Neutrophil (primary cell): Measurements from ENCODE around the gene CROCC.

Experiments used
- H3K27ac ChIP-seq: fragments of 200-600 bp; sonication (generic); 2 replicates; pipeline ENCODE4 v1.5.1; 2016; ENCODE audit warnings: mild to moderate bottlenecking, moderate library complexity
- H3K27me3 ChIP-seq: fragments of 200-600 bp; sonication (generic); 2 replicates; pipeline ENCODE4 v1.6.0; 2016; ENCODE audit warnings: mild to moderate bottlenecking
- H3K36me3 ChIP-seq: fragments of 200-600 bp; sonication (generic); 2 replicates; pipeline ENCODE4 v1.5.1; 2017
- H3K4me1 ChIP-seq, 2 experiments: fragments of 200-600 bp in 1 of 2; sonication (generic) in 1 of 2; 1 replicate in 1 of 2; 2 replicates in 1 of 2; pipeline versions ENCODE4 v1.5.1 to v1.6.1; 2013 to 2016; ENCODE audit warnings: low read depth in 1 of 2, low read length in 1 of 2, mild to moderate bottlenecking in 1 of 2, moderate library complexity in 1 of 2; ENCODE audit not compliant: control insufficient read depth in 1 of 2, insufficient read depth in 1 of 2
- H3K4me3 ChIP-seq, 2 experiments: fragments of 200-600 bp in 1 of 2; sonication (generic) in 1 of 2; 1 replicate in 1 of 2; 2 replicates in 1 of 2; pipeline ENCODE4 v1.5.1; 2013 to 2016; ENCODE audit warnings: low read depth in 1 of 2, low read length in 1 of 2, mild to moderate bottlenecking in 1 of 2, moderate library complexity in 1 of 2
- H3K9me3 ChIP-seq: fragments of 200-600 bp; sonication (generic); 2 replicates; pipeline ENCODE4 v1.5.1; 2016
- CTCF ChIP-seq: fragments of 200-600 bp; sonication (generic); IDR thresholded peaks from 2 replicates; pipeline ENCODE4 v1.5.1; 2016; ENCODE audit warnings: antibody characterized with exemption

The CROCC gene

GRCh38 chr1:16970132-16970910, 48.6 kb downstream of the CROCC start:
- no peak overlapping the region for H3K27ac ChIP-seq
- no peak overlapping the region for H3K4me3 ChIP-seq
- no peaks in the 10 kb centered on the region for H3K36me3 ChIP-seq
- H3K9me3 ChIP-seq = no peaks in the 10 kb centered on the region
- no peaks in the 10 kb centered on the region for H3K27me3 ChIP-seq
- no peaks in the 10 kb centered on the region for H3K4me1 ChIP-seq
- TF ChIP-seq CTCF = no peak

- H3K4me1 ChIP-seq = no peaks in the 10 kb centered on the region
- no peaks in the 10 kb centered on the region for H3K9me3 ChIP-seq
- no peaks in the 10 kb centered on the region for H3K36me3 ChIP-seq
- no peak overlapping the region for H3K4me3 ChIP-seq
- TF ChIP-seq CTCF = no peak
- H3K27me3 ChIP-seq = no peaks in the 10 kb centered on the region
- no peak overlapping the region for H3K27ac ChIP-seq
Observed at GRCh38 chr1:16971341-16972188, 49.8 kb downstream of the CROCC start.

DNA sequence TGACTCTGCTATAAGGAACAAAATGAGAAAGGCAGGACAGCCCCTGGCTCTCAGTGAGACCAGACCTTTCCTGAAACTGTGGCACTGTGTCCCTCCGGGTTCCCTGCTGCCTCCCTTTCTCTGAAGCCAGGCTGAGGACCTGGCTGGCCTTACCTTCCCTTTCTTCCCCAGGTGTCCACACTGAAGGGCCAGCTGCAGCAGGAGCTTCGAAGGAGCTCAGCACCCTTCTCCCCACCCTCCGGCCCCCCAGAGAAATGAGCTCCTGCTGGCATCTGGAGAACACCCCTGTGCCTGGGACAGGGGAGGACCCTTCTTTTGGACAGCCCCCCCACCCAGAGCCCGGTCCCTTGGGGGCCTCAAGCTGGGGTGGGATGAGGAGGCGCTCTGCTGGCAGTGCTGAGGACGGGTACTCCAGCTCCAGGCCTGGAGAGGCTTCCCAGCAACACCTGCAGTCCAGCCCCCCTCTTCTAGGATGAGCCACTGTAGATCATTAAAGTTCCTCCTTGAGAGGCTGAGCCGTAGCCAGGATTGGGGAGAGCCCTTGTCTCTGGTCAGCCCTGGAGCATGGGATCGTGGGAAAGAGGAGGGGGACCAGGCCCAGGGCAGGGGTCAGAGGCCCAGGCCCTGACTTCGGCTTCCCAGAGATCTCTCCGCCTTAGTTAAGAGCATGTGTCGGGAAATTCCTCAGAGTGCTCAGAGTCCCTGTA, 50.6 kb downstream of the CROCC start:
- H3K27me3 ChIP-seq = no peaks in the 10 kb centered on the region
- no peaks in the 10 kb centered on the region for H3K9me3 ChIP-seq
- H3K27ac ChIP-seq = no peak overlapping the region
- H3K4me3 ChIP-seq = no peak overlapping the region
- no peaks in the 10 kb centered on the region for H3K4me1 ChIP-seq
- H3K36me3 ChIP-seq = no peaks in the 10 kb centered on the region
- no peak for TF ChIP-seq CTCF

GRCh38 chr1:16973215-16973614, 51.5 kb downstream of the CROCC start:
- Histone ChIP-seq H3K4me1 (no peaks in the 10 kb centered on the region), H3K4me3 (no peak overlapping the region), H3K36me3 (no peaks in the 10 kb centered on the region), H3K27me3 (peaks cover 6% of the 10 kb centered on the region), H3K9me3 (no peaks in the 10 kb centered on the region), H3K27ac (no peak overlapping the region)
- TF ChIP-seq CTCF = no peak

DNA sequence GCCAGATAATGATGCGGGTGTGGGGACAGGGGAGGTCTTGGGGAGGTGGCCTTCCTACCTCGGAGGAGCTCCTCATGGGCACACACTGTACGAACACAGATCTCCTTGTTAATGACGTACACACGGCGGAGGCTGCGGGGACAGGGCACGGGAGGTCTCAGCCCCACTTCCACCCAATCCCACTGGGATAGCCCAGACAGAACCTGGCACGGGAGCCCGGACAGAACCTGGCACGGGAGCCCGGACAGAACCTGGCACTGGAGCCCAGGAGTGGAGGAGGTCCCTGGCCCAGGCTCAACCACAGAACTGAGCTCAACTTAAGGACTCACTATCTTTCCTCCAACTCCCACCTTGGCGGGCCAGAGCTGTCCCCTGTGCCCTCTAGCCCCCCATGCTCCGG, 53.5 kb downstream of the CROCC start:
- Histone ChIP-seq H3K4me1 (peaks cover 0 to 3% of the 10 kb centered on the region in 2 experiments), H3K27me3 (peaks cover 26% of the 10 kb centered on the region)

More for the DNA sequence above, 53.5 kb downstream of the CROCC start:
- Histone ChIP-seq H3K9me3 (no peaks in the 10 kb centered on the region), H3K4me3 (no peak overlapping the region), H3K36me3 (no peaks in the 10 kb centered on the region), H3K27ac (no peak overlapping the region)
- no peak for TF ChIP-seq CTCF
